ENCODE measurements around the gene ZC3H12C.
A peak's percentile ranks its signal among the peaks of the same experiment; 100 is the strongest.

Gene ZC3H12C

GRCh38 chr11:110086892-110087309 is 6.3 kb upstream of the ZC3H12C start:
- H2BK15ac ChIP-seq (replicated peaks; ENCODE audit: low read depth) = no peak overlapping the region
- H3K4ac ChIP-seq (ENCODE audit: low read depth, low read length) = no peak overlapping the region
- no peak overlapping the region for H3K23ac ChIP-seq (ENCODE audit: low read length)
- no peaks in the 10 kb centered on the region for H3K79me2 ChIP-seq (ENCODE audit: control insufficient read depth, insufficient read depth, low read length)
- no peak overlapping the region for H3K18ac ChIP-seq (ENCODE audit: low read length)
- H3K36me3 ChIP-seq (ENCODE audit: control insufficient read depth, insufficient read depth, low read length) = no peaks in the 10 kb centered on the region
- no peak overlapping the region for H3K4me2 ChIP-seq (ENCODE audit: low read length)
- no peak overlapping the region for H4K5ac ChIP-seq (ENCODE audit: low read length)
- H4K8ac ChIP-seq (ENCODE audit: low read depth, low read length) = peak overlapping the region; percentile 30
- no peaks in the 10 kb centered on the region for H3K4me1 ChIP-seq (ENCODE audit: control insufficient read depth, low read depth, low read length)
- H2BK120ac ChIP-seq (ENCODE audit: low read depth, low read length) = no peak overlapping the region
- H3K79me1 ChIP-seq (ENCODE audit: low read length) = no peaks in the 10 kb centered on the region
- WGBS (ENCODE audit: extremely low coverage, insufficient coverage, low lambda C conversion rate) = no CpG with 5 or more reads among the region's 3 CpGs
- no peak overlapping the region for H3K56ac ChIP-seq (ENCODE audit: low read length)
- no peak overlapping the region for H2BK5ac ChIP-seq (ENCODE audit: low read length)
- H2AK5ac ChIP-seq (ENCODE audit: low read length) = no peak overlapping the region
- DNase-seq = no peak
- H3K27ac ChIP-seq (ENCODE audit: low read depth, low read length) = no peak overlapping the region
- H3K27me3 ChIP-seq (ENCODE audit: insufficient read depth, low read length, poor library complexity) = no peaks in the 10 kb centered on the region
- no peak overlapping the region for H3K4me3 ChIP-seq (ENCODE audit: low read length)
- H3K9ac ChIP-seq (ENCODE audit: low read length) = no peak overlapping the region

GRCh38 chr11:110087812-110088534 is 5.2 kb upstream of the ZC3H12C start:
- Histone ChIP-seq H3K18ac (ENCODE audit: low read length) (no peak overlapping the region), H2AK5ac (ENCODE audit: low read length) (no peak overlapping the region), H3K79me2 (ENCODE audit: control insufficient read depth, insufficient read depth, low read length) (no peaks in the 10 kb centered on the region), H3K36me3 (ENCODE audit: control insufficient read depth, insufficient read depth, low read length) (no peaks in the 10 kb centered on the region), H3K27me3 (ENCODE audit: insufficient read depth, low read length, poor library complexity) (no peaks in the 10 kb centered on the region), H3K9ac (ENCODE audit: low read length) (no peak overlapping the region), H3K23ac (ENCODE audit: low read length) (no peak overlapping the region), H3K4ac (ENCODE audit: low read depth, low read length) (no peak overlapping the region), H2BK15ac (replicated peaks; ENCODE audit: low read depth) (no peak overlapping the region), H3K27ac (ENCODE audit: low read depth, low read length) (no peak overlapping the region), H4K5ac (ENCODE audit: low read length) (no peak overlapping the region), H3K56ac (ENCODE audit: low read length) (no peak overlapping the region), H4K8ac (ENCODE audit: low read depth, low read length) (no peak overlapping the region), H2BK120ac (ENCODE audit: low read depth, low read length) (no peak overlapping the region), H2BK5ac (ENCODE audit: low read length) (no peak overlapping the region), H3K4me2 (ENCODE audit: low read length) (no peak overlapping the region), H3K4me3 (ENCODE audit: low read length) (no peak overlapping the region), H3K79me1 (ENCODE audit: low read length) (no peaks in the 10 kb centered on the region), H3K4me1 (ENCODE audit: control insufficient read depth, low read depth, low read length) (no peaks in the 10 kb centered on the region)
- DNase-seq = no peak
- no CpG with 5 or more reads among the region's 5 CpGs for WGBS (ENCODE audit: extremely low coverage, insufficient coverage, low lambda C conversion rate)

- H2BK120ac ChIP-seq (ENCODE audit: low read depth, low read length) = no peak overlapping the region
- H3K23ac ChIP-seq (ENCODE audit: low read length) = no peak overlapping the region
- no peaks in the 10 kb centered on the region for H3K79me2 ChIP-seq (ENCODE audit: control insufficient read depth, insufficient read depth, low read length)
- H3K4me2 ChIP-seq (ENCODE audit: low read length) = no peak overlapping the region
- H2BK5ac ChIP-seq (ENCODE audit: low read length) = no peak overlapping the region
- no peaks in the 10 kb centered on the region for H3K36me3 ChIP-seq (ENCODE audit: control insufficient read depth, insufficient read depth, low read length)
- no peak overlapping the region for H3K56ac ChIP-seq (ENCODE audit: low read length)
- no peaks in the 10 kb centered on the region for H3K27me3 ChIP-seq (ENCODE audit: insufficient read depth, low read length, poor library complexity)
- no peaks in the 10 kb centered on the region for H3K4me1 ChIP-seq (ENCODE audit: control insufficient read depth, low read depth, low read length)
- no peak overlapping the region for H4K8ac ChIP-seq (ENCODE audit: low read depth, low read length)
- H2BK15ac ChIP-seq (replicated peaks; ENCODE audit: low read depth) = no peak overlapping the region
- no peak overlapping the region for H3K4me3 ChIP-seq (ENCODE audit: low read length)
- no peak overlapping the region for H3K4ac ChIP-seq (ENCODE audit: low read depth, low read length)
- H3K79me1 ChIP-seq (ENCODE audit: low read length) = no peaks in the 10 kb centered on the region
- no CpG with 5 or more reads among the region's 5 CpGs for WGBS (ENCODE audit: extremely low coverage, insufficient coverage, low lambda C conversion rate)
- no peak overlapping the region for H3K27ac ChIP-seq (ENCODE audit: low read depth, low read length)
- H3K9ac ChIP-seq (ENCODE audit: low read length) = no peak overlapping the region
- H4K5ac ChIP-seq (ENCODE audit: low read length) = no peak overlapping the region
- DNase-seq = no peak
- H2AK5ac ChIP-seq (ENCODE audit: low read length) = no peak overlapping the region
- H3K18ac ChIP-seq (ENCODE audit: low read length) = no peak overlapping the region
Measured at GRCh38 chr11:110088535-110089344, 4.5 kb upstream of the ZC3H12C start.

DNA sequence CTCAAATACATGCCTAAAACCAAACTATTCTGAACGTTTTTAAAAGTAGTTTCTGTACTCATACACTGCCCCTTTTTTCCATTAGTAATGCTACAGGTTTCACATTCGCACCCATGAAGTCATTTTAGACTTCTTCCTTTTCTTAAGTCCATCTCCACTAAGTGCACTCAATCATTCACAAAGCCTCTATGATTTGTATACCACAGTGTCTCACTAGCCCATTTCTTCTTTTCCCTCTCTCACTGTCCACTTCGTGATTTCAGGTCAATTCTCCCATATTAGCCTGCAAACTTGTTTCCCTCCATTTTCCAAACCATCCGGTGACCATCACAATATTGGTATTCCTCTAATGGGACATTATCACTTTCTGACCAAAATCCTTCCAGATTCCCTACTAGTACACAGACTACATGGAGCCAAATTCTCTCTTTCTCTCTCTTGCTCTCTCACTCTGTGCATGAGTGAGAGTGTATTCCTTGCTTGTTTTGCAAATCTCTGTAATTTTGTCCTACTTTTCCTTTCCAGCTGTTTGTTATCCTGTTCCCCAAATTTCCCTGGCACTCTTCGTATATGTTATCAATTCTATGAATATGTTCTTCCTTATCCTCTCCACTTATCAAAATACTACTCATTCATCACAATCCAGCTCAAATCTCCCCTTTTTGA is 3.4 kb upstream of the ZC3H12C start:
- no CpG with 5 or more reads among the region's 5 CpGs for WGBS (ENCODE audit: extremely low coverage, insufficient coverage, low lambda C conversion rate)
- H3K79me1 ChIP-seq (ENCODE audit: low read length) = no peaks in the 10 kb centered on the region
- no peak overlapping the region for H3K18ac ChIP-seq (ENCODE audit: low read length)
- no peak overlapping the region for H4K5ac ChIP-seq (ENCODE audit: low read length)
- H3K56ac ChIP-seq (ENCODE audit: low read length) = no peak overlapping the region
- no peak overlapping the region for H2BK5ac ChIP-seq (ENCODE audit: low read length)
- no peak overlapping the region for H3K23ac ChIP-seq (ENCODE audit: low read length)
- no peak overlapping the region for H3K9ac ChIP-seq (ENCODE audit: low read length)
- H3K4me2 ChIP-seq (ENCODE audit: low read length) = no peak overlapping the region
- H3K36me3 ChIP-seq (ENCODE audit: control insufficient read depth, insufficient read depth, low read length) = no peaks in the 10 kb centered on the region
- H3K4ac ChIP-seq (ENCODE audit: low read depth, low read length) = no peak overlapping the region
- H3K4me1 ChIP-seq (ENCODE audit: control insufficient read depth, low read depth, low read length) = no peaks in the 10 kb centered on the region
- H4K8ac ChIP-seq (ENCODE audit: low read depth, low read length) = no peak overlapping the region
- H3K79me2 ChIP-seq (ENCODE audit: control insufficient read depth, insufficient read depth, low read length) = no peaks in the 10 kb centered on the region
- DNase-seq = no peak
- no peak overlapping the region for H2BK120ac ChIP-seq (ENCODE audit: low read depth, low read length)
- no peak overlapping the region for H2AK5ac ChIP-seq (ENCODE audit: low read length)
- H3K4me3 ChIP-seq (ENCODE audit: low read length) = no peak overlapping the region
- no peak overlapping the region for H2BK15ac ChIP-seq (replicated peaks; ENCODE audit: low read depth)
- H3K27me3 ChIP-seq (ENCODE audit: insufficient read depth, low read length, poor library complexity) = no peaks in the 10 kb centered on the region
- no peak overlapping the region for H3K27ac ChIP-seq (ENCODE audit: low read depth, low read length)

- Histone ChIP-seq H3K23ac (ENCODE audit: low read length) (no peak overlapping the region), H2AK5ac (ENCODE audit: low read length) (no peak overlapping the region)
- no CpG with 5 or more reads among the region's 6 CpGs for WGBS (ENCODE audit: extremely low coverage, insufficient coverage, low lambda C conversion rate)
Measured at GRCh38 chr11:110090466-110091026, 2.6 kb upstream of the ZC3H12C start.

More at GRCh38 chr11:110090466-110091026, 2.6 kb upstream of the ZC3H12C start:
- no peak for DNase-seq
- Histone ChIP-seq H3K18ac (ENCODE audit: low read length) (no peak overlapping the region), H2BK5ac (ENCODE audit: low read length) (no peak overlapping the region), H3K9ac (ENCODE audit: low read length) (no peak overlapping the region), H3K4me2 (ENCODE audit: low read length) (no peak overlapping the region), H3K36me3 (ENCODE audit: control insufficient read depth, insufficient read depth, low read length) (no peaks in the 10 kb centered on the region), H3K4me1 (ENCODE audit: control insufficient read depth, low read depth, low read length) (no peaks in the 10 kb centered on the region), H3K79me1 (ENCODE audit: low read length) (no peaks in the 10 kb centered on the region), H2BK15ac (replicated peaks; ENCODE audit: low read depth) (no peak overlapping the region), H3K56ac (ENCODE audit: low read length) (no peak overlapping the region), H4K5ac (ENCODE audit: low read length) (no peak overlapping the region), H3K27me3 (ENCODE audit: insufficient read depth, low read length, poor library complexity) (no peaks in the 10 kb centered on the region), H4K8ac (ENCODE audit: low read depth, low read length) (no peak overlapping the region), H3K79me2 (ENCODE audit: control insufficient read depth, insufficient read depth, low read length) (peaks cover under 1% of the 10 kb centered on the region), H2BK120ac (ENCODE audit: low read depth, low read length) (no peak overlapping the region), H3K27ac (ENCODE audit: low read depth, low read length) (no peak overlapping the region), H3K4me3 (ENCODE audit: low read length) (no peak overlapping the region), H3K4ac (ENCODE audit: low read depth, low read length) (no peak overlapping the region)
